GM21515 (cell line): Measurements from ENCODE around the gene SREBF1.

Experiments used
- ATAC-seq: cut with Tn5 transposase; IDR thresholded peaks from one replicate; pipeline ENCODE4 v1.9.1; 2021; ENCODE audit not compliant: unreplicated experiment

SREBF1 gene

DNA sequence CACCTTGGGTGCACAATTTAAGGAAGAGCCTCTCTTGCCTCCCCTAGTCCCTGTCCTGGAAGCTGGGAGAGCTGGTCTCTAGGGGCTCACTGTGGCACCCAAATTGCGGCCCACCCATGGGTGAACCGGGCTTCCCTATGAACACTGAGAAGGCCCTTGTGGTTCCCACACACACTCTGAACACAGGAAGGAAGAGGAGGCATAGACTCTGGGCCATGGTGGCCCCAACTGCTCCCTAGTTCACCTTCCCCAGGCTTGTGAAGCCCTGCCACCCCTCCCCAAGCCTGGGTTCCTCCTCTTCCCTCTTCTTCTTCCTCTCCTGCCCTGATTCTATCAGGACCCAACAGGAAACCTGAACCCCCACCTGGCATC, 10.5 kb downstream of the SREBF1 start:
- ATAC-seq: no peak

DNA sequence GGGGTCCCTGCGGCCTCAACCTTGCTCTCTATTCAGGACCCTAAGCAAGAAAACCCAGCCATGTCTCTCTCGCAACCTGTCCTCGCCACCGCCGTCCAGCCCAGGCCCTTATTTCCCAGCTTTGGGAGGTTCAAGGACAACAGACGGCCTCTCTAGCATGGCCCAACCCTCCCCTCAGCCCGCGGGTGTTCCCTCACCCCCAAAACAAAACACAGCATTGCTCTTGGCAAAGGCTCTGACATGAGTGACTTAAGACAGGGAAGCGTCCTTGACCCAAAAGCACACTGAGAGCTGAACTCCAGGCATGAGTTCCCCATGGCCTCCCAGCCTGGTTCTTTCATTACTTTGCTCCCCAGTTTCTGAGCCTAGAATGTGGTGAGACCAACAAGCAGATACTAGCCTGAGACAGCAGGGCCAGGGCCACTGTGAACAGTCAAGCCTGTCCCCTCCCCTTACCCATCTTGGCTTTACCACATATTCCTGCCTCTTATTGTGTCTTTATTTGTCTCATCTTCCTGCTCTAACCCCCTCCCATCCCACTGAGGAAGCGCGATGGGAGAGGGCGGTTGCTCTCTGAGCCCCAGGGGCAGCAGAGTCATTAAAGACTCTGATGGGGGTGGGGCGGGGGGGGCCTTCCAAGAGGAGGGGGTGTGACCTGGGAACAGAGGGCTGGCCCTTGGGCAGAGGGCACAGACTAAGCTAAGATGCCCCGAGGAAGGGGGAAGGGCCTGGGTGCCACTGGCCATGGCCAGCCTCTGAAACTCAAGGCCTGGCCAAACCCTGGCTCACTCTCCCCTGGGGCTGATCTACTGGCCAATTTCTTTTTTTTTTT, 11.8 kb downstream of the SREBF1 start:
- no peak for ATAC-seq

DNA sequence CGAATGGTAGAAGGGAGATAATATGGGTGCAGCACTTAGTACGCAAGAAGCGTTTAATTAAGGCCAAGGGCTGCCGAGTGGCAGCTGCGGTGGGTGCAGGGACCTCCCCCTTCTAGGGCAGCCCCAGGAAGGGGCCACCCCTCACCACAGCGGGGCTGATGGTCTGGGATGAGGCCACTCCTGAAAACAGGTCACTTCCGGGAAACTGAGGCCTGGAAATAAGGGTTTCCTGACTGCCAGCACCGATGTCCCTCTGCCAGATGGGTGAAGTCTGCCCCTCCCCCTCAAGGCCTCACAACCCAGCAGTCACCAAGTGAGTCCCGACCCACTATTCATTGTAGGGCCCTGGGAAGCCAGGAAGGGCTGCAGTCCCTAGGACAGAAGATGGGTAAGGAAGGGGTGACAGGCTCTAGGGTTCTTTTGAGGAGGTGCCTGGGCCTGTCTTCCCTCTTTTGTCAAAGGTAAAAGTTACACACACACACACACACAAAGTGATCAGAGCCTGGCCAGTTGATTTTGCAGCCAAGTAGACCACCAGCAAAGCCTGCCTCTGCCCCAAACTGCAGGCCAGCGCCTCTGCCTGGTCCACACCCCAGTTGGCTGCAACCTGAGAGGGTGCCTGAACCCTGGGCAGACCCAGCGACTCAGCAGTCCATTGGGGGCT, 12.5 kb downstream of the SREBF1 start:
- peak; percentile 12 for ATAC-seq

DNA sequence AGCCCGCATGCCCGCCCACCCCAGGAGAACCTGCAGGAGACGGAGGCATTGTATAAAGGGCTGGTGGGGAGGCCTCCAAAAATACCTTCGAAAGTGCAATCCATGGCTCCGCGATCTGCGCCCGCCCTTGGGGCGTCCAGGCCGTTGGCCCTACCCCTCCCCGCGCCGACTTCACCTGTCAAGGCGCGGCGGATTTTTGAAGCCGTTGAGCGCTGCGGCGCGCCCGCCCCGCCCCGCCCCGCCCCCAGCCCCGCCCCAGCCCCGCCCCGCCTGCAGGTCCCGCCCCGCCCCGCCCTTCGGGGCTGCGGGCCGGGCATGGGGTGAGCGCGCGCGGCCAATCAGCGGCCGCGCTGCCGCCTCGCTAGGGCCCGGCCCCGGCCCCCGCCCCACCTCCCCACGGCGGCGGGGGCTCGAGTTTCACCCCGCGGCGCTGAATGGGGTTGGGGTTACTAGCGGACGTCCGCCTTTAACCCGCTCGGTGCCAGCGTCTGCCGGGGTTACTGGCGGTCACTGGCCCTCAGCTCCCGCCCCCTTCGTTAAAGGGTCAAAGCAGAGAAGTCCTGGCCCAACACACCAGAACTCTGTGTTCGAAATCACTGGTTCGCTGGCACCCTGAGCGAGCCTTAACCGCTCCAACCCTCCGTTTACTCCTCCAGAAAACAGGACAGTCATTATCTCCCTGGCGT, 13.2 kb downstream of the SREBF1 start:
- peak; percentile 67 for ATAC-seq

DNA sequence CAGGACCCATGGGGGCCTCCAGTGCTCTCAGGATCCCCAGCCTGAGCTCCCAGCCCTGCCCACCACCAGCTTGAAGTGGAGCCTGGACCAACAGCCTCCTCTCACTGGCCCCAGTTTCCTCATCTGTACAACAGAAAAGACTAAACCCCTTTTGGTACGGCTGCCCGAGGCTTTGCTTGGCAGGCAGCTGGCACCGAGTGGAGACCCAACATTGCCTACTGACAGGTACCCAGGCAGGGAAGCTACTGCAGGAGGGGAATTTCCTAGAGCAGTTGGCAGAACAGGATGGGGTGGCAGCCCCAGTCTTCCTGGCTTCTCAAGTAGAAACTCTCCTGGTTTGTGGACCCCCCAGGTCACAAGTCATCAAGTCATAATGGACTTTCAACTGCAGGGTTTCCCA, 14.2 kb downstream of the SREBF1 start:
- no peak for ATAC-seq

DNA sequence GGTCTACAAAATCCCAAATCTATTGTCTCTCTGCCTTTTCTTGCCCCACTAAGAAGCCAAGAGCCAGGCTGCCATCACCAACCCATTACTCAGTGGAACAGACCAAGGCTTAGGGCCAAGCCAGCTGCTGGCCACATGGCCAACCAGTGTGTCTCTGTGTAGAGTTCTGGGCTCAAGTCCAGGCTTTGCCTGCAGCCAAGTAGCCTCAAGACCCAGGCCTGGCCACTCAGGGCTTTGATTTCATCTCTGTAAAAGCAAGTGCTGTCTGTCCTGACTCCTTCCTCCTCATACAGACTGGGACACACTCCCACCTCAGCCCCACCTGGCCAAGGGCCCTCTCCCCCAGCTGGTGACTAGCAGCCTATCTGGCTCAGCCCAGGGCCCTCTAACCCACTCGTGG, 14.6 kb downstream of the SREBF1 start:
- ATAC-seq: no peak

DNA sequence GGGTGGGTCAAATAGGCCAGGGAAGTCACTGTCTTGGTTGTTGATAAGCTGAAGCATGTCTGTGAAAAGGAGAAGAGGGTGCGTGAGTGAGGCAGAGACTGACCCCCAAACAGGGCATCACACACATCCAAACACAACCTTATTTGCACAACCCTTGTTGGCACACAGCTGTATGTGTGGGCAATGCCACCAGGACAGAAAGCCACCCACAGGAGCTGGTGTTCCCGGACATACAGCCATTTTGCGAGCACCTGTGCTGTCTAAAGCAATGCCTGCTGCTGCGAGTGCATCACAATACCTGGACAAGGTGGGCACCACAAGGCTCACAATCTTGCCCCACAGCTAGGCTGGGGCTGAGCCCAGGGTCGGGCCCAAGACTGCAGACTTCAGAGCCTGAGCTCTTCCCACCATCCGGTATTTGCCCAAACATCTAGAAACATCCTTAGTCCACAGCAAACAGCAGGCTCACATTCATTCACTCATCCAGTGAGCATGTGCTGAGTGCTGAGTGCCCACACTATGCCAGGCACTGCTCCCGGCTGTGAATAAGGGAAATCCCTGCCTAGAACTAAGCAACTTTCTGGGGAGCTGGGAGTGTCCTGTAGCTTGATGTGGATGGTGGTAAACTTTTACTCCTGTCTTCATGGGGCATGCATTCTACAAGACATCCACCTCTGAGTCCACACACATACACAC, 16.2 kb downstream of the SREBF1 start:
- no peak for ATAC-seq

DNA sequence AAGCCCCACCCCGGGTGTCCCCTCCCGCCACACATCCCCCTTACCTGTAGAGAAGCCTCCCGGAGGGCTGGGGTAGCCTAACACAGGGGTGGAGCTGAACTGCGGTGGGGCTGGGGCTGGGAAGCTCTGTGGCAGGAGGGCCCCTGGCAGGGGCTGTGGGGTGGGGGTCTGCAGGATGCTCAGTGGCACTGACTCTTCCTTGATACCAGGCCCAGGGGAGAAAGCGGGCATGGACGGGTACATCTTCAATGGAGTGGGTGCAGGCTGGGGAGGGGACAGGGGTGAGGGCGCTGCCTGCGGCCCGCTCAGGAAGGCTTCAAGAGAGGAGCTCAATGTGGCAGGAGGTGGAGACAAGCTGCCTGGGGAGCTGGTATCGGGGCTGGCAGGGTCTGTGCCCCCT, 16.7 kb downstream of the SREBF1 start:
- ATAC-seq: no peak

DNA sequence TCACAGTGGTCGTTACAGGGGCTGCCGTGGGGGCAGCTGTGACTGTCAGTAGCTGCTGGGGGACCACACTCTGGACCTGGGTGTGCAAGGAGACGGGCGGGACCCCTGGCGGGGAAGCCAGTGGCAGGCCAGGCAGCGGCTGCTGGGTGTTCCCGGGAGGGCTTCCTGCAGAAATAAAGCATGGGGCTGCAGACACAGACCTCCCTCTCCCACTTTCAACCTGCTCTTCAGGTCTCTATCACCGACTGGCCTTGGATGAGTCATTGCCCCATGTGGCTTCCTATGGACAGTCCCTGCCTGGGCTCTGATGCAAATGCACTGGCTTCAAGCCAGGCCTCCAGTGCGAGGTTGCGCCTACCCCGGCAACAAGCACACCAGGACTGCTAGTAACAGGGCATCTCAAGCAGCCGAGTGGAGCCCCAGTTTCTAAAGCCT, 17.2 kb downstream of the SREBF1 start:
- ATAC-seq: peak; percentile 38

DNA sequence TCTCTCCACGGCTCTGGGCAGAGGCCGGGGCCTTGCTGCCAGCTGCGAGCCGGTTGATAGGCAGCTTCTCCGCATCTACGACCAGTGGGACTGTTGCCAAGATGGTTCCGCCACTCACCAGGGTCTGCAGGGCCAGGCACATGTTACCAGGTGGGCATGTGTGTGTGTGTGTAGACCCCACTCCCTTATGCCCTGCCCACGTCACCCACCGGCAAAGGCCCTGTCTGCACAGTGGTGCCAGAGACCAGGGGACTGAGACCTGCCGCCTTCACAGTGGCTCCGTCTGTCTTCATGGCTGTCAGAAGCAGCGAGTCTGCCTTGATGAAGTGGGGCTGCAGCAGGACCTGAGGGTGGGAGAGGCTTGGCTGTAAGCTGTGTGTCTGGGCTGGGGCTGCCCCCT, 17.7 kb downstream of the SREBF1 start:
- ATAC-seq: no peak

DNA sequence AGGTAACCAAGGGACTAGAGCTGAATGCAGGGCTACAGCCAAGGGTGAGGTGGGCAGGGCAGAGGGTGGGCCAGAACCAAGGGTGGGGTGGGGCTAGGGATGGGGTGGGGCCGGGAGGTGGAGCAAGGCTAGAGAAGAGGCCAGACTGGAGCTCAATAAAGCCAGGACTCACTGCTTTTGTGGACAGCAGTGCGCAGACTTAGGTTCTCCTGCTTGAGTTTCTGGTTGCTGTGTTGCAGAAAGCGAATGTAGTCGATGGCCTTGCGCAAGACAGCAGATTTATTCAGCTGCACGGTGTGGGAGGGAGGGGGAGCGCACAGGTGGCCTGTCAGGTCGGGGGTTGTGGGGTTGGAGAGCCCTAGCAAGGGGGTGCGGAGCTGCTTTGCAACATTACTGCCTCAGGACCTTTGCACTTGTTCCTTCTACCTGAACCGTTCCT, 18.7 kb downstream of the SREBF1 start:
- ATAC-seq: no peak

DNA sequence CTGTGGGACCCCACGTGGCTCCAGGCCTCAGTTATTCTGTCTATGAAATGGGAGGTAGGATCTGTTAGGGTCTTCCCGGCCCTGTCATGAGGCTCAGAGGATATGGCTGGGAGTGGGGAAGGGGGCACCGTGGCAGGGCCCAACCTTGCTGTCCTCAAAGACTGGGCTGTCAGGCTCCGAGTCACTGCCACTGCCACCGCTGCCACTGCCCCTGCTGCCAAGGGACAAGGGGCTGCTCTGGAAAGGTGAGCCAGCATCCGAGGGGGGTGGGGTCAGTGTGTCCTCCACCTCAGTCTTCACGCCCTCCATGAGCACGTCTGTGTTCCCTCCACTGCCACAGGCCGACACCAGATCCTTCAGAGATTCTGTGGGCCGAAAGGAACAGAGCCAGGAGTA, 19.2 kb downstream of the SREBF1 start:
- no peak for ATAC-seq

DNA sequence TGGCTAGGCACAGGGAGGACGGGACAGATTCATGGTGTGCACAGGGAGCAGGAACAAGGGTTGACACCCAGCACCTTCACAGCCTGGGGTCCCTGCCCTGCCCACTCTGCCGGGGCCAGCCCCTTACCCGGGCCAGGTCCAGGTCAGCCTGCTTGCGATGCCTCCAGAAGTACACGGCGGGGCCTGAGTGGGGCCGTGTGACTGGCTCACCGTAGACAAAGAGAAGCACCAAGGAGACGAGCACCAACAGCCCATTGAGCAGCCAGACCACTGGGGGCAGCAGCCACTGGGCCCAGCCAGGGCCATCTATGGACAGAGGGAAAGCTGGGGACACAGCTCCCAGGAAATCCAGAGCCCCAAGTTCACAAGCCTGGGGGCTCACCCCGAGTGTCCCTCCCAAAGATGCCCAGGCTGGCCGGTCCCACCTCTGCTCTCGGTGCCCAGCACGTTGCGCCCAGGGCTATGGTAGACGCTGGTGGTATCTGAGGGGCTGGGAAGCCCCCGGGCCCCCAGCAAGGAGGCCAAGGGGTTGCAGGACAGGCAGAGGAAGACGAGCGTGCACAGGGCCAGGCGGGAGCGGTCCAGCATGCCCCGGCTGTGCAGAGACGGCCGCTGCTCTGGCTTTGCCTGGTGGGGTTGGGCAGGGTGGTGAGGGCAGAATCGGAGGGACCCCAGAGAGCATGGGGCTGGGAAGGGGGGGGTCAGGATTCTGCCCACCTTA, 19.8 kb downstream of the SREBF1 start:
- no peak for ATAC-seq

DNA sequence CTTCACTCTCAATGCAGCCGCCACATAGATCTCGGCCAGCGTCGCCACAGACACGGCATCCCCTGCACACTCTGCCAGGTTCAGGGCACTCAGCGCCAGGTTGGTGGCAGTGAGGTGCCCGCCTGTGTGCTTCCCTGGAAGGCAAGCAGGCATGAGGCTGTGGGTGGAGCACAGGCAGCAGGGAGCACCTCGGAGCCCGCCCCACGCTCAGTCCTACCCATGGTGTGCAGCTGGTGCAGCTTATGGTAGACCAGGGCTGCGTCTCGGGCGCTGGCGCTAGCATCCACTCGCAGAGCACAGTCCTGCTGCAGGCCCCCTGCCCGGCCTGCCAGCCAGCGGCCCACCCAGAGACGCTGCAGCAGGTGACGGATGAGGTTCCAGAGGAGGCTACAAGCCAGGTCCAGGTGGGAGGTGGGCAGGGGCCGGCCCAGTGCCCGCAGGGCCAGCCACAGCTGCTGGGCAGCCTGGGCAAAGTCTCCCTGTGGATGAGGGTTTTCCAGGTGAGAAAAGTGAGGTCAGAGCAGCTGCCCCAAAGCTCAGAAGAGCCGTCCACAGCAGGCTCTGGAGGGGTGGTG, 20.5 kb downstream of the SREBF1 start:
- ATAC-seq: no peak

DNA sequence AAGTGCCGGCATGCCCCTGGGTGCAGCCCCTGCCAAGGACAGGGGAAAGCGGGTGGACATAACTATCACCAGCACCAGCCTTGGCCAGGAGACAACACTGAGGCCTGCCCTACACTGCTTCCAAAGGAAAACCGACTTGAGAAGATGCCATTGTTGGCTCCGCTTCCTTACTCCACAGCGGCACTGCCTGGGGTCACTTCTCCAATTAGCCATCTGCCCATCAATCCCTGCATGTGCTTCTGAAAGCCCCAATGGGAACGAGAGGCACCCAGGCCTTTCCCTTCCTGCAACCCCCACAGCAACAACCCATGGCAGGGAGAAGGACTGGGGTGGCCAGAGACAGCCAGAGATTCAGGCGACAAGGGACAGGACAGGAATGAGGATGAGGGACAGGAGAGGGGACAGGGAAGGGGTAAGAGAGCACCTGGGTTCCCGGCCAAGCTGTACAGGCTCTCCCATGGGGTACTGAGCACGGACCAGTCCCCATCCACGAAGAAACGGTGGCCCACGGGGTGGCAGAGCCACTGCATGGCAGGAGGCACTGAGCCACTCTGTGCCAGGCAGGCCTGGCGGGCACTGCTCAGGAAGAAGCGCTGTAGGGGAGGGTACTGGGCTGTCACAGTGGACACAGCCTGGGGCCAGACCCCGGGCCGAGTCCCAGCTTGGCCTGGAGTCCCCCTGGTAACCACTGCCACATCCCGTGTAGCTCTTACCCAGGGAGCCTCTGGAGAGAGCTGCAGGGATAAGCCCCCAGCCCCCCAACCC, 21.2 kb downstream of the SREBF1 start:
- ATAC-seq: no peak

DNA sequence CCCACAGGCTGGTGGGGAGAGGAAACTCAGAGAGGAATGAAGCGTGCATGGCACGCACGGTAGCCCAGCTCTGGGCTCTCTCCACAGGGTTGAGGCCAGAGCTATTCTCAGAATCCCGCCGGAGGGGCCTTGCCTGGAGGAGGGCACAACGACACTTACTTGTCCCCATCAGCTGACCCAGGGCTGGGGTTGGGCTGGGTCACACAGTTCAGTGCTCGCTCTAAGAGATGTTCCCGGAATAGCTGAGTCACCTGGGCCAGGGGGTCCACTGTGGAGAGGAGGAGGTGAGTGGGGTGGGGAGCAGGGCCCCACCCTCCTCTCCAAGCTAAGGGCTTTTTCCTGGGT, 21.8 kb downstream of the SREBF1 start:
- no peak for ATAC-seq

DNA sequence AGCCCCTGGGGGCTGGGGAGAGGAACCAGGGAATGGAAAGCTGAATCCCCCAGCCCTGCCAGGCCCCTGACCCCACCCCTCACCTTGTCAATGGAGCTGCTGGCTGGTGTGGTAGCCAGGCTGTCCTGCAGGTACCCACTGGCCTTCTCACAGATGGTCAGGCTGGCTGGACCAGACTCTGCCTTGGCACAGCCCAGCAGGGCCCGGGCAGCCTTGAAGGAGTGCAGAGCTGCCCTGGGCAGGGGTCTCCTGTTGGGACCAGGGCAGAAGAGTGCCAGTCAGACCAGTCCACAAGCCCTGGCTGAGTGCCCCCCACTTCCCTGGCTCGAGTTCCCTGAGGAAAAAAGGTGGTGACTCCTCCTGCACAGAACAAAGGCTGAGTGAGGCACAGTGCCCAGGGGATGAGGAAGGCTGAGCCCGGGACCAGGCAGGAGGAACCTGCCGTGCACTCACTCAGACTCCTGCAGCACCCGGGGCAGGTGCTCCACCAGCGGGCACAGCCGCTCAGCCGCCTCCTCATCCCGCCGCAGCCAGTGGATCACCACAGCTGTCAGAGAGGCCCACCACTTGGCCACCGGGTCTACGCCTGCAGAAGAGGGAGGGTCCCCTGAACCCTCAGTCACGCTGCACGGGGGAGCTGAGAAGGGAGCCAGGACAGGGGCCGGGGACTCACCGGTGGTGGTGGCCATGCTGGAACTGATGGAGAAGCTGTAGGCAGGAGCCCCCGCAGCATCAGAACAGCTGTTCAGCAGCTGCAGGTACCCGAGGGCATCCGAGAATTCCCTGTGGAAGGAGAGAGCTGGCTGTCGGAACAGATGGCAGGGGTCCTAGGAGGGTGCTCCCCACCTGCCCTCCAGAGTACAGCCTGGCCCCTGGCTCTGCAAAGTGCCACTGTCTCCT, 22.4 kb downstream of the SREBF1 start:
- no peak for ATAC-seq

DNA sequence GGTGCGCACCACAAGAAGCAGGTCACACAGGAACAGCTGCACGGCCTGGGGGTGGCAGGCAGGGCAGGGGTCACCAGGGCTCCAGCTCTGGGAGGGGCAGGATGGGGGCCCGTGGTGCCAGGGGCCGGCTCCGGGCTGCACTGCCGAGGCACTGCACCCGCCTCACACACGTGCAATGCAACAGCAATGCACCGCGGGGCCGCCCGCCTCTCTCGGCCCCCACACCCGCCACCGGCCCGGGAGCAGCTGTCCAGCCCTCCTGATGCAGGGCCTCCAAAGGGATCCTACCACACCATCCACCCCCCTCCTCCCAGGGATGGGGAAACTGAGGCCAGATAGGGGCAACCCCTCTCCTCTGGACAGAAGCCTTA, 23.1 kb downstream of the SREBF1 start:
- ATAC-seq: no peak
